Endothelial cell of umbilical vein (primary cell): Measurements from ENCODE around the gene TSPEAR. TPM values are rescaled to one million over a fixed set of nuclear protein-coding genes. Genes with fewer than 3 reads are reported as not detected.

Source experiments
- BruUV-seq: library from RNA; stranded (reverse); fragments of 400-500 nt; replicated peaks from 2 replicates; lab custom pipeline; 2021; lab: Mats Ljungman, UMichigan
- CTCF ChIA-PET: fragments of 300-600, 350-600 bp; sonication (Branson Sonifier 250); formaldehyde crosslinking; loops from one replicate; lab custom pipeline; 2021; ENCODE audit warnings: antibody characterized with exemption, inconsistent platforms; lab: Charles Lee
- POLR2A ChIA-PET: fragments of 300-600, 350-600 bp; sonication (Branson Sonifier 250); formaldehyde crosslinking; loops from one replicate; lab custom pipeline; 2021; ENCODE audit warnings: antibody characterized with exemption, inconsistent platforms; lab: Charles Lee
- DNase-seq: peaks from one replicate; pipeline ENCODE4 v3.0.0-alpha.2; 2011; ENCODE audit warnings: low read depth, low spot score
- FAIRE-seq: peaks from 2 replicates; lab custom pipeline; 2011; peaks lifted over from hg19 to GRCh38; lab: Jason Lieb, UNC
- H2AFZ ChIP-seq: 2 replicates; pipeline ENCODE4 v1.6.0; 2012; ENCODE audit warnings: low read depth, low read length, control low read depth, inconsistent platforms
- H3K27ac ChIP-seq: 2 replicates; pipeline ENCODE4 v1.5.1; 2011; ENCODE audit warnings: low read depth, mild to moderate bottlenecking, control low read depth, low read length, moderate library complexity; ENCODE audit not compliant: insufficient read depth
- H3K27me3 ChIP-seq, 2 experiments: 2 replicates each; pipeline versions ENCODE4 v1.6.0 to v1.6.1; 2011; ENCODE audit warnings: low read length in 2 of 2, mixed read lengths in 1 of 2; ENCODE audit not compliant: control insufficient read depth in 2 of 2, insufficient read depth in 2 of 2
- H3K36me3 ChIP-seq, 2 experiments: 2 replicates in 1 of 2; 3 replicates in 1 of 2; pipeline ENCODE4 v1.5.1; 2011; ENCODE audit warnings: low read length in 2 of 2, mild to moderate bottlenecking in 1 of 2, moderate library complexity in 1 of 2; ENCODE audit not compliant: control insufficient read depth in 2 of 2, insufficient read depth in 2 of 2; ENCODE audit errors: extremely low read depth in 1 of 2
- H3K4me1 ChIP-seq: 3 replicates; pipeline ENCODE4 v1.5.1; 2011; ENCODE audit warnings: mild to moderate bottlenecking, low read length; ENCODE audit not compliant: control insufficient read depth, insufficient read depth; ENCODE audit errors: extremely low read depth
- H3K4me2 ChIP-seq: 2 replicates; pipeline ENCODE4 v1.6.1; 2011; ENCODE audit warnings: low read length, control low read depth, mixed read lengths; ENCODE audit not compliant: insufficient read depth
- H3K4me3 ChIP-seq, 3 experiments: fragments of 200-600 bp in 1 of 3; sonication (generic), shearing (Covaris generic) in 1 of 3; replicated peaks in 1 of 3; 2 replicates each; pipeline ENCODE4 v1.5.1; 2011 to 2016; ENCODE audit warnings: control low read depth in 3 of 3, low read length in 3 of 3, mild to moderate bottlenecking in 2 of 3, inconsistent platforms in 1 of 3, low read depth in 1 of 3, moderate library complexity in 1 of 3; ENCODE audit not compliant: insufficient read depth in 1 of 3
- H3K79me2 ChIP-seq: 2 replicates; pipeline ENCODE4 v1.6.0; 2012; ENCODE audit warnings: low read length, inconsistent platforms; ENCODE audit not compliant: control insufficient read depth, insufficient read depth
- H3K9ac ChIP-seq: replicated peaks from 2 replicates; pipeline ENCODE3; 2011; ENCODE audit warnings: low read length, control low read depth; ENCODE audit not compliant: insufficient read depth; ENCODE audit errors: extremely low read depth
- H3K9me1 ChIP-seq: replicated peaks from 3 replicates; pipeline ENCODE4 v1.6.0; 2011; ENCODE audit warnings: mild to moderate bottlenecking, low read length; ENCODE audit not compliant: control insufficient read depth, insufficient read depth; ENCODE audit errors: extremely low read depth
- H3K9me3 ChIP-seq: replicated peaks from 2 replicates; pipeline ENCODE4 v1.5.1; 2012; ENCODE audit warnings: low read length, inconsistent platforms; ENCODE audit not compliant: control insufficient read depth, insufficient read depth
- H4K20me1 ChIP-seq: replicated peaks from 2 replicates; pipeline ENCODE3; 2011; ENCODE audit warnings: mild to moderate bottlenecking, low read length; ENCODE audit not compliant: control insufficient read depth, insufficient read depth; ENCODE audit errors: extremely low read depth
- CTCF ChIP-seq, 2 donors: IDR thresholded peaks; 1 replicate in 1 of 2; 2 replicates in 1 of 2; pipeline ENCODE4 v1.5.1; 2011; ENCODE audit warnings: low read length in 2 of 2, mild to moderate bottlenecking in 2 of 2, moderate library complexity in 2 of 2, control low read depth in 1 of 2, inconsistent platforms in 1 of 2, low read depth in 1 of 2; ENCODE audit not compliant: insufficient read depth in 1 of 2; ENCODE audit errors: extremely low read depth in 1 of 2
- EZH2 ChIP-seq: IDR thresholded peaks from 2 replicates; pipeline ENCODE4 v1.6.1; 2012; ENCODE audit warnings: borderline replicate concordance, low read depth, mild to moderate bottlenecking, moderate library complexity, low read length, inconsistent platforms; ENCODE audit not compliant: severe bottlenecking
- GATA2 ChIP-seq: IDR thresholded peaks from 2 replicates; pipeline ENCODE4 v1.7.0; 2011; ENCODE audit warnings: low read depth, mild to moderate bottlenecking, moderate library complexity, mixed read lengths, low read length; ENCODE audit not compliant: insufficient read length, insufficient read depth
- JUN ChIP-seq: IDR thresholded peaks from 2 replicates; pipeline ENCODE4 v1.6.1; 2011; ENCODE audit warnings: borderline replicate concordance, low read depth; ENCODE audit not compliant: insufficient read length, insufficient read depth
- MAX ChIP-seq: IDR thresholded peaks from 2 replicates; pipeline ENCODE4 v1.6.1; 2011; ENCODE audit not compliant: insufficient read depth, insufficient read length
- MYC ChIP-seq: IDR thresholded peaks from one replicate; pipeline ENCODE4 v1.6.1; 2011; ENCODE audit warnings: mild to moderate bottlenecking, low read depth, low read length
- POLR2A ChIP-seq: IDR thresholded peaks from 2 replicates; pipeline ENCODE4 v1.6.1; 2012; ENCODE audit warnings: low read depth, mild to moderate bottlenecking, control low read depth, low read length
- dilution Hi-C: fragments of 300-500 bp; cut with MboI; formaldehyde crosslinking; loops from one replicate; pipeline ENCODE4 v1.15.0; 2019; ENCODE audit warnings: low sequenced_read_pairs; ENCODE audit not compliant: extremely low pct_ligation_motif_present
- intact Hi-C: fragments of 100-400 bp; cut with micrococcal nuclease; formaldehyde crosslinking; loops from one replicate; pipeline ENCODE4 v1.10.0; 2022
- polyA plus RNA-seq, 4 experiments: library from polyadenylated mRNA; depleted of rRNA in 3 of 4; stranded (reverse) in 3 of 4; unstranded in 1 of 4; fragments of >200 nt; gene quantifications; 2 replicates each; pipeline versions ENCODE4 v1.2.1 to v1.2.3, GENCODE V29; 2011 to 2012; ENCODE audit warnings: missing spikeins in 1 of 4
- total RNA-seq: library from RNA; stranded (reverse); gene quantifications from 2 replicates; pipeline ENCODE4 v1.2.3, GENCODE V29; 2021

The TSPEAR gene
- total and polyA plus RNA-seq, 2 donors (not counting 3 experiments of a cell fraction or from before 2014, with no cell fraction given), result 0.01 TPM; not detected in 1

GRCh38 chr21:44694776-44695175 lies 16.6 kb downstream of the TSPEAR start:
- no peak overlapping the region for H2AFZ ChIP-seq
- TF ChIP-seq GATA2 (no peak), EZH2 (no peak), JUN (no peak)
- H3K4me3 ChIP-seq, result no peak overlapping the region
- no peaks in the 10 kb centered on the region for H3K79me2 ChIP-seq
- H3K36me3 ChIP-seq, result no peaks in the 10 kb centered on the region
- no TSS peak for BruUV-seq
- dilution Hi-C loops, result no loop called here
- H3K4me2 ChIP-seq, result no peak overlapping the region
- no peaks in the 10 kb centered on the region for H3K9me1 ChIP-seq
- H3K9me3 ChIP-seq, result no peaks in the 10 kb centered on the region
- CTCF ChIA-PET, result interaction anchor here (1.0 kb wide), 1 partner anchor 11 kb away, joined by 3 read pairs; no protein-coding TSS in a partner anchor
- no peaks in the 10 kb centered on the region for H4K20me1 ChIP-seq
- H3K4me1 ChIP-seq, result no peaks in the 10 kb centered on the region
- FAIRE-seq (no peak), DNase-seq (no peak)
- no peak overlapping the region for H3K9ac ChIP-seq
- intact Hi-C loops, result no loop called here
- no peak overlapping the region for H3K27ac ChIP-seq
- peaks cover 17 to 31% of the 10 kb centered on the region in 2 experiments for H3K27me3 ChIP-seq
- POLR2A ChIA-PET, result no interaction called here

- dilution Hi-C loops, result no loop called here
Measured at GRCh38 chr21:44692798-44693512, 18.4 kb downstream of the TSPEAR start.

More at GRCh38 chr21:44692798-44693512, 18.4 kb downstream of the TSPEAR start:
- no peak overlapping the region for H3K4me2 ChIP-seq
- H3K9me3 ChIP-seq, result no peaks in the 10 kb centered on the region
- H3K36me3 ChIP-seq, result no peaks in the 10 kb centered on the region
- ChIA-PET CTCF (interaction anchor here (1.1 to 2.0 kb wide), 2 partner anchors 16 to 101 kb away, joined by 4 to 7 read pairs; no protein-coding TSS in a partner anchor), POLR2A (no interaction called here)
- no peaks in the 10 kb centered on the region for H3K9me1 ChIP-seq
- H2AFZ ChIP-seq, result no peak overlapping the region
- no peak overlapping the region for H3K9ac ChIP-seq
- no peaks in the 10 kb centered on the region for H4K20me1 ChIP-seq
- no peaks in the 10 kb centered on the region for H3K79me2 ChIP-seq
- BruUV-seq, result no TSS peak
- H3K27ac ChIP-seq, result no peak overlapping the region
- no peaks in the 10 kb centered on the region for H3K4me1 ChIP-seq
- peaks cover 10 to 23% of the 10 kb centered on the region in 2 experiments for H3K27me3 ChIP-seq
- no peak overlapping the region for H3K4me3 ChIP-seq
- no peak for TF ChIP-seq POLR2A
- no peak for TF ChIP-seq CTCF (IDR thresholded peaks at IDR 0.05; ENCODE audit: extremely low read depth in 1 of 2, insufficient read depth in 1 of 2, low read depth in 1 of 2, low read length in 2 of 2)
- no peak for TF ChIP-seq MYC
- TF ChIP-seq MAX, result no peak
- intact Hi-C loops, result no loop called here
- FAIRE-seq (no peak), DNase-seq (no peak)
